HepG2 (cell line): ENCODE data around the gene RPUSD2. TPM values are rescaled to one million over a fixed set of nuclear protein-coding genes. Genes with fewer than 3 reads are reported as not detected.
A peak's percentile ranks its signal among the peaks of the same experiment; 100 is the strongest.

Experiments used
- ADNP ChIP-seq: sonication (generic); formaldehyde crosslinking; IDR thresholded peaks from 2 replicates; pipeline ENCODE4 v1.4.0; 2020; ENCODE audit warnings: missing genetic modification reagents
- CREB1 ChIP-seq, 2 experiments: fragments of 450-650 bp in 1 of 2; IDR thresholded peaks; 2 replicates each; pipeline ENCODE4 v1.6.1; 2016 to 2017; ENCODE audit warnings: control low read depth in 1 of 2, mild to moderate bottlenecking in 1 of 2, missing compliant biosample characterization in 1 of 2, missing genetic modification characterization in 1 of 2
- EEA1 ChIP-seq: sonication (generic); formaldehyde crosslinking; IDR thresholded peaks from 2 replicates; pipeline ENCODE4 v1.5.1; 2020; ENCODE audit warnings: mild to moderate bottlenecking, missing genetic modification reagents, borderline replicate concordance
- KDM6A ChIP-seq: IDR thresholded peaks from 2 replicates; pipeline ENCODE4 v1.6.1; 2016; ENCODE audit warnings: low read depth
- KLF9 ChIP-seq: IDR thresholded peaks from 2 replicates; pipeline ENCODE4 v1.6.1; 2016; ENCODE audit warnings: low read depth
- NR1H2 ChIP-seq: sonication (generic); formaldehyde crosslinking; IDR thresholded peaks from 2 replicates; pipeline ENCODE4 v1.8.1; 2022; ENCODE audit warnings: low read depth, missing genetic modification reagents, borderline replicate concordance
- RBAK ChIP-seq: sonication (generic); formaldehyde crosslinking; IDR thresholded peaks from 2 replicates; pipeline ENCODE4 v1.5.1; 2020; ENCODE audit warnings: mild to moderate bottlenecking, missing genetic modification reagents
- SALL1 ChIP-seq: sonication (generic); formaldehyde crosslinking; IDR thresholded peaks from 2 replicates; pipeline ENCODE4 v1.8.0; 2022; ENCODE audit warnings: mild to moderate bottlenecking, missing genetic modification reagents
- TAF1 ChIP-seq: sonication (generic); formaldehyde crosslinking; IDR thresholded peaks from 2 replicates; pipeline ENCODE4 v1.4.0; 2020; ENCODE audit warnings: missing genetic modification reagents
- TEAD3 ChIP-seq: optimal IDR thresholded peaks from 2 replicates; pipeline ENCODE3; 2016; ENCODE audit warnings: borderline replicate concordance
- ZKSCAN1 ChIP-seq: fragments of 150-350 bp; IDR thresholded peaks from 2 replicates; pipeline ENCODE4 v1.6.1; 2014; ENCODE audit warnings: low read length
- ZNF18 ChIP-seq: sonication (generic); formaldehyde crosslinking; IDR thresholded peaks from 2 replicates; pipeline ENCODE4 v1.8.0; 2022; ENCODE audit warnings: mild to moderate bottlenecking, missing genetic modification reagents; ENCODE audit not compliant: insufficient replicate concordance
- ZNF383 ChIP-seq: sonication (generic); formaldehyde crosslinking; IDR thresholded peaks from 2 replicates; pipeline ENCODE4 v1.4.0; 2020; ENCODE audit warnings: missing genetic modification reagents, mild to moderate bottlenecking, borderline replicate concordance
- ZNF407 ChIP-seq: sonication (generic); formaldehyde crosslinking; IDR thresholded peaks from one replicate; pipeline ENCODE4 v1.5.1; 2020; ENCODE audit warnings: mild to moderate bottlenecking, missing genetic modification reagents; ENCODE audit errors: not compliant biosample characterization
- ZNF503 ChIP-seq: sonication (generic); formaldehyde crosslinking; IDR thresholded peaks from 2 replicates; pipeline ENCODE4 v1.4.0; 2020; ENCODE audit warnings: missing genetic modification reagents
- ZNF678 ChIP-seq: sonication (generic); formaldehyde crosslinking; IDR thresholded peaks from 2 replicates; pipeline ENCODE4 v1.4.0; 2020; ENCODE audit warnings: mild to moderate bottlenecking, missing genetic modification reagents
- polyA plus RNA-seq, 8 experiments: library from polyadenylated mRNA; depleted of rRNA in 3 of 8; stranded (reverse) in 7 of 8; unstranded in 1 of 8; fragments of >200 nt; fragmentation: Illumina TruSeq in 4 of 8; extraction: Trizol in 4 of 8; gene quantifications; 2 replicates each; pipeline versions ENCODE4 v1.2.1 to v1.2.3, GENCODE V29; 2011 to 2016; ENCODE audit warnings: low read depth in 4 of 8, missing spikeins in 1 of 8, mixed read lengths in 1 of 8; ENCODE audit not compliant: insufficient read depth in 1 of 8
- total RNA-seq, 5 experiments: library from RNA; depleted of rRNA; stranded (reverse); fragments of >200 nt; fragmentation: Illumina TruSeq; extraction: Trizol; gene quantifications; 2 replicates each; pipeline ENCODE4 v1.2.3, GENCODE V29; 2016; ENCODE audit warnings: low read depth in 1 of 5

RPUSD2 gene
- total and polyA plus RNA-seq, 2 of the 13 experiments (the other 11 are each of a cell fraction or from before 2014, with no cell fraction given) = 8.6 to 14.5 TPM

GRCh38 chr15:40593588-40594428, 24.7 kb downstream of the RPUSD2 start, which contains the start of gene KNL1 (continued):
- TF ChIP-seq ZNF18 (CRISPR knock-in tag) (no peak), NR1H2 (CRISPR knock-in tag) (no peak), ZNF678 (CRISPR knock-in tag) (no peak), SALL1 (CRISPR knock-in tag) (peak; percentile 79), TAF1 (peak; percentile 53; the same call in 1 of the 2 replicates), ZNF503 (CRISPR knock-in tag) (no peak; the same call in 1 of the 2 replicates), TEAD3 (CRISPR knock-in tag) (peak; percentile 74), ZKSCAN1 (peak; percentile 63; the same call in 1 of the 2 replicates), KLF9 (CRISPR knock-in tag) (no peak; the same call in 1 of the 2 replicates), CREB1 (IDR thresholded peaks at IDR 0.05) (peak; percentile 83), CREB1 (CRISPR knock-in tag; IDR thresholded peaks at IDR 0.05) (peak; percentile 93), RBAK (CRISPR knock-in tag) (peak; percentile 43; the same call in 1 of the 2 replicates), ZNF383 (CRISPR knock-in tag) (peak; percentile 22; the same call in 1 of the 2 replicates), ADNP (CRISPR knock-in tag) (0 out of 2 replicates have a peak, but pooled peaks have one; percentile 38), EEA1 (CRISPR knock-in tag) (peak; percentile 14; the same call in 1 of the 2 replicates), ZNF407 (CRISPR knock-in tag) (peak; percentile 76), KDM6A (CRISPR knock-in tag) (no peak)
